ENCODE data around the gene LIME1. TPM values are rescaled to one million over a fixed set of nuclear protein-coding genes. Genes with fewer than 3 reads are reported as not detected.

Gene LIME1
- total and polyA plus RNA-seq, 2 of the 8 experiments (the other 6 are each of a cell fraction or from before 2014, with no cell fraction given), result 4.5 to 5.9 TPM

- no peak overlapping the region for H3K18ac ChIP-seq (ENCODE audit: extremely low read depth, low read length)
- H3K4me3 ChIP-seq (ENCODE audit: extremely low read depth in 1 of 4, insufficient read depth in 2 of 4, low read depth in 3 of 4, low read length in 4 of 4), result no peak overlapping the region
- H2AK5ac ChIP-seq (ENCODE audit: low read depth, low read length), result no peak overlapping the region
- peaks cover 2 to 13% (median 7%) of the 10 kb centered on the region in 4 experiments; a peak in 4 of 8 replicates for H3K36me3 ChIP-seq (ENCODE audit: control insufficient read depth in 2 of 4, insufficient read depth in 4 of 4, low read length in 3 of 4)
- H2BK5ac ChIP-seq (ENCODE audit: low read depth, low read length), result no peak overlapping the region
- POLR2A ChIA-PET (ENCODE audit: partially characterized antibody), result interaction anchor here (1.0 kb wide), 1 partner anchor 10 kb away, joined by 3 read pairs; no protein-coding TSS in a partner anchor
- DNase-seq (ENCODE audit: low read depth in 1 of 2, low spot score in 2 of 2) (no peak), FAIRE-seq (no peak)
- no peak overlapping the region for H2BK20ac ChIP-seq (ENCODE audit: low read length)
- no peak overlapping the region for H4K8ac ChIP-seq (ENCODE audit: extremely low read depth, insufficient read depth, low read length)
- H3K9me3 ChIP-seq (ENCODE audit: insufficient read depth in 2 of 2, low read depth in 1 of 2, low read length in 1 of 2), result no peaks in the 10 kb centered on the region
- no peak overlapping the region for H3K23ac ChIP-seq (ENCODE audit: insufficient read length)
- H4K91ac ChIP-seq (replicated peaks; ENCODE audit: insufficient read length, low read length), result no peak overlapping the region
- peaks cover 0 to 7% of the 10 kb centered on the region in 2 experiments; a peak in 1 of 4 replicates for H3K79me2 ChIP-seq (ENCODE audit: control insufficient read depth in 1 of 2, insufficient read depth in 2 of 2, low read length in 2 of 2)
- no peaks in the 10 kb centered on the region for H3K23me2 ChIP-seq (ENCODE audit: low read depth, low read length)
- no peak overlapping the region for H2BK120ac ChIP-seq (replicated peaks; ENCODE audit: low read depth, low read length)
- no peak overlapping the region for H3K56ac ChIP-seq (replicated peaks; ENCODE audit: insufficient read length, low read depth, low read length)
- no peak overlapping the region for H4K5ac ChIP-seq (ENCODE audit: insufficient read length, low read depth, low read length)
- CTCF ChIA-PET (ENCODE audit: partially characterized antibody), result interaction anchor here (0.8 to 15.2 kb wide), 9 partner anchors 7 to 130 kb away, joined by 3 to 191 read pairs (median 9); no protein-coding TSS in a partner anchor
- no peaks in the 10 kb centered on the region for H3K27me3 ChIP-seq (replicated peaks in 1 of 4; ENCODE audit: control insufficient read depth in 3 of 4, extremely low read depth in 1 of 4, insufficient read depth in 3 of 4, low read length in 3 of 4)
- H3K9ac ChIP-seq (replicated peaks in 1 of 4; ENCODE audit: extremely low read depth in 1 of 4, low read depth in 3 of 4, low read length in 3 of 4), result no peak overlapping the region
- no peaks in the 10 kb centered on the region; a peak in 1 of 7 replicates for H3K4me1 ChIP-seq (replicated peaks in 1 of 4; ENCODE audit: control insufficient read depth in 3 of 4, insufficient read depth in 4 of 4, low read length in 3 of 4)
- H3K4me2 ChIP-seq (ENCODE audit: insufficient read depth in 1 of 2, low read depth in 2 of 2, low read length in 2 of 2), result no peak overlapping the region
- no peak overlapping the region for H2AFZ ChIP-seq (ENCODE audit: low read length)
- 93% methylated on average over 16 of the region's 16 CpGs; no CpG with 5 or more reads in 1 of the 2 experiments for WGBS, 2 experiments (ENCODE audit: extremely low coverage in 1 of 2, insufficient coverage in 1 of 2, insufficient read length in 1 of 2, insufficient replicate concordance in 2 of 2, low coverage in 1 of 2, low lambda C conversion rate in 2 of 2, missing lambda C conversion rate in 1 of 2)
- TF ChIP-seq TAF7 (optimal IDR thresholded peaks at IDR 0.05; ENCODE audit: borderline replicate concordance, low read depth, low read length), result no peak
- no peak for TF ChIP-seq CTBP2 (IDR thresholded peaks at IDR 0.05; ENCODE audit: borderline replicate concordance, insufficient read depth, insufficient read length, low read length)
- no peak for TF ChIP-seq RBBP5 (IDR thresholded peaks at IDR 0.05; ENCODE audit: borderline replicate concordance, low read depth, low read length)
- H3K79me1 ChIP-seq (ENCODE audit: low read depth, low read length), result peaks cover 5% of the 10 kb centered on the region
- no peak overlapping the region for H2BK12ac ChIP-seq (ENCODE audit: low read depth, low read length)
- H3K14ac ChIP-seq (ENCODE audit: insufficient read length), result no peak overlapping the region
- no peak overlapping the region for H3K27ac ChIP-seq (ENCODE audit: low read depth, low read length)
- no peak overlapping the region for H3K4ac ChIP-seq (replicated peaks; ENCODE audit: insufficient read length, low read depth, low read length)
- peaks cover 0 to 6% of the 10 kb centered on the region in 2 experiments for H4K20me1 ChIP-seq (replicated peaks in 1 of 2; ENCODE audit: control insufficient read depth in 1 of 2, insufficient read depth in 2 of 2, low read length in 2 of 2)
- no peak overlapping the region for H2BK15ac ChIP-seq (ENCODE audit: low read length)
Measured at GRCh38 chr20:63787749-63788148, 51.3 kb downstream of the LIME1 start.
